Chondrocyte (in vitro differentiated cells): ENCODE results near the gene CREB3L2. TPM values are rescaled to one million over a fixed set of nuclear protein-coding genes. Genes with fewer than 3 reads are reported as not detected.

Source experiments
- DNase-seq: peaks from one replicate; pipeline ENCODE4 v3.0.0; 2021; ENCODE audit warnings: mixed read lengths, low spot score
- H3K27ac Mint-ChIP-seq: one replicate; pipeline ENCODE4 v1.8.0; 2021; ENCODE audit warnings: mild to moderate bottlenecking, moderate library complexity, mixed read lengths; ENCODE audit not compliant: unreplicated experiment
- H3K27me3 Mint-ChIP-seq: 2 replicates; pipeline ENCODE4 v1.8.0; 2021; ENCODE audit warnings: low read depth, mixed read lengths
- H3K36me3 Mint-ChIP-seq: 2 replicates; pipeline ENCODE4 v1.8.0; 2021; ENCODE audit warnings: low read depth, mixed read lengths
- H3K4me1 Mint-ChIP-seq: 2 replicates; pipeline ENCODE4 v1.8.0; 2021; ENCODE audit warnings: low read depth, mild to moderate bottlenecking, mixed read lengths
- H3K4me3 Mint-ChIP-seq: one replicate; pipeline ENCODE4 v1.8.0; 2021; ENCODE audit warnings: mild to moderate bottlenecking, moderate library complexity, mixed read lengths; ENCODE audit not compliant: unreplicated experiment
- H3K9me3 Mint-ChIP-seq: 2 replicates; pipeline ENCODE4 v1.8.0; 2021; ENCODE audit warnings: low read depth, mixed read lengths
- CTCF ChIP-seq: fragments of 200-600 bp; sonication (generic); IDR thresholded peaks from 2 replicates; pipeline ENCODE4 v1.5.0; 2021; ENCODE audit warnings: antibody characterized with exemption, mild to moderate bottlenecking, moderate library complexity
- total RNA-seq: library from RNA; stranded (reverse); gene quantifications from 3 replicates; pipeline ENCODE4 v1.2.1, GENCODE V29; 2021

Gene CREB3L2
- total RNA-seq, 1 donor from 2014 or later: 217 TPM

- Mint-ChIP-seq H3K36me3 (peaks cover 61% of the 10 kb centered on the region), H3K27me3 (no peaks in the 10 kb centered on the region), H3K27ac (peak overlapping the region; percentile 89), H3K9me3 (peaks cover 7% of the 10 kb centered on the region), H3K4me3 (no peak overlapping the region), H3K4me1 (peaks cover 86% of the 10 kb centered on the region)
- no peak for DNase-seq
- TF ChIP-seq CTCF: no peak
Measured at GRCh38 chr7:137881607-137882260, 120.2 kb downstream of the CREB3L2 start.

GRCh38 chr7:137880432-137880831, 121.5 kb downstream of the CREB3L2 start:
- Mint-ChIP-seq H3K4me3 (no peak overlapping the region), H3K9me3 (peaks cover 7% of the 10 kb centered on the region), H3K27me3 (no peaks in the 10 kb centered on the region), H3K4me1 (peaks cover 88% of the 10 kb centered on the region), H3K27ac (peak overlapping the region; percentile 95), H3K36me3 (peaks cover 62% of the 10 kb centered on the region)
- no peak for DNase-seq
- TF ChIP-seq CTCF: no peak

GRCh38 chr7:137879357-137880158, 122.3 kb downstream of the CREB3L2 start:
- peaks cover 88% of the 10 kb centered on the region for H3K4me1 Mint-ChIP-seq
- H3K27me3 Mint-ChIP-seq: no peaks in the 10 kb centered on the region
- H3K27ac Mint-ChIP-seq: peak overlapping the region; percentile 95
- DNase-seq: no peak
- no peak overlapping the region for H3K4me3 Mint-ChIP-seq
- peaks cover 7% of the 10 kb centered on the region for H3K9me3 Mint-ChIP-seq
- TF ChIP-seq CTCF: no peak
- peaks cover 58% of the 10 kb centered on the region for H3K36me3 Mint-ChIP-seq

- Mint-ChIP-seq H3K9me3 (peaks cover 7% of the 10 kb centered on the region), H3K4me1 (peaks cover 95% of the 10 kb centered on the region), H3K4me3 (no peak overlapping the region), H3K27ac (peak overlapping the region; percentile 95), H3K36me3 (peaks cover 55% of the 10 kb centered on the region), H3K27me3 (no peaks in the 10 kb centered on the region)
- no peak for TF ChIP-seq CTCF
- no peak for DNase-seq
Measured at GRCh38 chr7:137878333-137878961, 123.4 kb downstream of the CREB3L2 start.

- H3K9me3 Mint-ChIP-seq: peaks cover 6% of the 10 kb centered on the region
- no peak overlapping the region for H3K4me3 Mint-ChIP-seq
- H3K27me3 Mint-ChIP-seq: no peaks in the 10 kb centered on the region
- DNase-seq: no peak
- H3K4me1 Mint-ChIP-seq: peaks cover 90% of the 10 kb centered on the region
- no peak for TF ChIP-seq CTCF
- H3K27ac Mint-ChIP-seq: peak overlapping the region; percentile 56
- peaks cover 58% of the 10 kb centered on the region for H3K36me3 Mint-ChIP-seq
Measured at GRCh38 chr7:137877027-137877675, 124.7 kb downstream of the CREB3L2 start.
